Hematopoietic multipotent progenitor cell (in vitro differentiated cells): ENCODE data around the gene PSD. TPM values are rescaled to one million over a fixed set of nuclear protein-coding genes. Genes with fewer than 3 reads are reported as not detected.

Experiments
- DNase-seq, 3 donors: peaks; one replicate each; pipeline ENCODE4 v3.0.0-alpha.2; 2011 to 2015; ENCODE audit warnings: low read depth in 2 of 3, low spot score in 2 of 3
- total RNA-seq: library from RNA; depleted of rRNA; stranded (reverse); fragments of >200 nt; gene quantifications from one replicate; pipeline ENCODE4 v1.2.3, GENCODE V29; 2012

The PSD gene
- total RNA-seq, 1 donor, result 4.6 TPM

DNA sequence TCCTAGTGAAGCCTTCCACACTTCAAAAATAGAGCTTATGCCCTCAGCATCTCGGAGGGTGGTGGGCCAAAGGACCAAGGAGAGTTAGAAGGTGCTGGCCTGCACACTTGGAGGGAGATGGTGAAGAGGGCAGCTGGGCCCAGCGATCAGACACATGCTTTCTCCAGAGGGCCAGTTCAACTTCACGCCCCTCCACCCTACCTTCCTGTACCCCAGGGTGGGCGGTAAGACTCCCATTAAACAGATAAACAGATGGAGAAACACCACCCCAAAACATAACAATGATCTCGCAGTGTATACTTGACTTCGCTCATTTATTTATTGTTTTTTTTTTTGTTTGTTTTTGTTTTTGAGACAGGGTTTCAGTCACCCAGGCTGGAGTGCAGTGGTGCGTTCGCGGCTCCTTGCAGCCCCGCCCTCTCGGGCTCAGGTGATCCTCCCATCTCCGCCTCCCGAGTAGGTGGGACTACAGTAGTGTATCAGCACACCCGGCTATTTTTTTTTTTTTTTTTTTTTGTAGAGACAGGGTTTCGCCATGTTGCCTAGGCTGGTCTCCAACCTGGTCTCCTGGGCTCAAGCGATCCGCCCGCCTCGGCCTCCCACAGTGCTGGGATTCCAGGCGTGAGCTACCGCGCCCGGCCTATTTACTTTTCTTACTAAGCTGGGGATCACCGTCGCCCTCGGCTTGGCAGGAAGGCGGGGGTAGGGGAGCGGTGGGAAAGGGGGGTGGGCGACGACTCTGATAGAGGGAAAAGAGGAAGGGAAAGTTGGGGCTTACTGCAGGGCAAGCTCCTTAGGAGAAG is 30.9 kb upstream of the PSD start:
- DNase-seq, result peak in 2 of 3 donors; percentile 81 to 86

DNA sequence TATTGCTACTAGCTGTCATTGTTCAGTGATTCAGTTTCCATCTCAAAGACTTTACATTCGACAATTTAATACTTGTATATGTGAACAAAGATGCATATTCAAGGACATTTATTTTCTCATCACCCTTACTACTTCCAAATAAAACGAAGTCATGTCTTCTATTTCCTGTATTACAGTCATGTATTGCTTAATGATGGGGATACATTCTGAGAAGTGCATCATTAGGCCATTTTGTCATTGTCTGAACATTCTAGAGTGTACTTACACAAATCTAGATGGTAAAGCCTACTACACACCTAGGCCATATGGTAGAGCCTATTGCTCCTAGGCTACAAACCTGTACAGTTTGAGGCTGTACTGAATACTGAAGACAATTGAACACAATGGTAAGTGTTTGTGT is 26.3 kb upstream of the PSD start:
- no peak for DNase-seq

DNA sequence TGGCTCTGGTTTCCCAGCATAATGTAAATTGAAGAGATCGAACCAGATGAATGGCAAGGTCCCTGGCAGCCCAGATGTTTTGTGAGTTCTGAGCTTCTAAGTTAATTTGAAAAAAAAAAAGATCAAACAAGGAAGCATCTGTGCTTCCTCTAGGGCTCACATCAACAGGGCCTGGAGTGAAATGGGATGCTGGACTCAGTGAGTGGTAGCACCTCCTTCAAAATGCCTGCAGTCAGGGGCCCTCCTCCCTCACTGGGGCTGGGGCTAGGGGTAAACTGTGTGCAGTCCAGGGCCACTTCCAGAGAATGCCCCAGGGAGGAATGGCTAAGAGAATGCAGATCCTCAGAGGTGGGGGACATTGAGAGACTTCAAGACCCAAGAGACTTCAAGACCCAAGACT is 19.8 kb upstream of the PSD start:
- peak in 1 of 3 donors; percentile 52 for DNase-seq

DNA sequence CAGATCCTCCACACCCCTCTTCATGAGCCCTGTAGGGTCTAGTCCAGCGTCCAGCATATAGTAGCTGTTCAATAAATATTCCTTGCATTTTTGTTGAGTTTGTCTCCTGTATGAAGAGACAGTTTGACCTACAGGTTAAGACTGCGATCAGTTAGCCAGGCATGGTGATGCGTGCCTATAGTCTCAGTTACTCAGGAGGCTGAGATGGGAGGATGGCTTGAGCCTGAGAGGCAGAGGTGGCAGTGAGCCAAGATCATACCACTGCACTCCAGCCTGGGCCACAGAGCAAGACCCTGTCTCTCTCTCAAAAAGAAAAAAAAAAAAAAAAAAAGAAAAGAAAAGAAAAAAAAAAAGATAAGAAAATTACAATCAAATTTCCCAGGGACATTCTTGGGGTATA is 18.9 kb upstream of the PSD start:
- no peak for DNase-seq

DNA sequence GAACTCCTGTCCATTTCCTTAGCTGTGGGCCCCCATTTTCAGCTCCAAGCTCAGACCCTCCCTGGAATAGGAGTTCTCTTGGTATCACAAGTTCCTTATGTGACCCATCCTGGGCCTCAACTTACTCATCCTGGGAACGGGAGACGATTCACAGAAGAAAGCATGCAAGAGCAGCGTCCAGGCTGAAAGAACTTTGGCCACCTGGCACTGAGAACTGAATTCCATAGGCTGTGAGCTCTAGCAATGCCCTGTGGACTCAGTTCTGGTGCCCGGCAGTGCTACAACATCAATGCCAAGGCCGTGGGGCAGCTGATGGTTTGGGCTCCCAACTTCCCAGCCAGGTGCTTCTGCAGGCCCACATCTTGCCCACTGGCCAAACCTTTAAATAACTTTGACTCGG is 17.7 kb upstream of the PSD start:
- no peak for DNase-seq

DNA sequence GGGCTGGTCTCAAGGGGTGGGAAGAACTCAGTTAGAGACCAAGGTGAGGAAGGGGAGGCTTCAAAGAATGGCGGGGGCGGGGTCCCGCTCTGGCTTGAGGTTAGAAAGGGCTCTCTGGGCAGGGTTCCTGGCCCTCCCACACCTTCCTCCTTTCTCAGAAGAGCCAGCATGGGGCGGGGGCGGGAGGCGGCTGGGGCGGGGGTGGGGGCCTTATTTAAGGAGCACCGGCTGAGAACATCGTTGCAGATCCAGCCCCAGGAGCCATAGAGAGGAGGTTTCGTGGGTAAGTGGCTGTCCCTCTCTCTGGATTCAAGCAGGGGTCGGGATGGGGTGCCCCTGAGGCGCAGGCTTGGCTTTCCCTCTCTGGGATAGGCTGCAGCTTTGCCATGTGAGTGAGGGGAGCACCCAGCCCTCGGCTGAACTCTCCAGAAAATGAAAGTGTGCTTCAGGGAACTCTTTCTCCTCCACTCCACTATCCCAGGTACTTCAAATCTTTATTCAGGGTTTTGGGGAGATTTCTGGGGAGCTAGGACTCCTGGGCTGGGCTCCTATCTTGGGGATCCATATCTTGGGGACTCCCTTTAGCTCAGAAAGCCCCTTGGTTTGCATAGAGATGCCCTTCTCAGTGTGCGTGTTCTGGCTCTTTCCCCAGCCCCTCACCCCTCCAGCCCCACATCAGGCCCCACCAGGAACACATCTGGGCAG is 17.1 kb upstream of the PSD start:
- DNase-seq, result peak in 2 of 3 donors; percentile 53 to 56

DNA sequence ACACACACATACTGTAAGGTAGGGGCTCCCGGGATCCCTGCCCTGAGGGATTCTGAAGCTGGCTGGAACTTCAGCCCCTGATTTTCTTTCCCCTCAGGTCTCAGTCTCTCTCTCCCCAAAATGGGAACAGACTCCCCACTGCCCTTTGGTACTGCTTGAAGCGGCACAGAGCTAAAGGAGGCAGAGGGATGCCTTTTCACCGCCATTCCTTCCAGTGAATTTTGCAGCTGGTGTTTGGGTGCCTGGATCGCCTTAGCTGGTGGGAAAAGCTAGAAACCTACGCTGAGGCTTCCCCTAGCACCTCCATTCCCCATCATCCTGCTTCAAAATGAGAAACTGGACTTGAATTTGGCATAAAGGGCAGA is 16.5 kb upstream of the PSD start:
- no peak for DNase-seq

DNA sequence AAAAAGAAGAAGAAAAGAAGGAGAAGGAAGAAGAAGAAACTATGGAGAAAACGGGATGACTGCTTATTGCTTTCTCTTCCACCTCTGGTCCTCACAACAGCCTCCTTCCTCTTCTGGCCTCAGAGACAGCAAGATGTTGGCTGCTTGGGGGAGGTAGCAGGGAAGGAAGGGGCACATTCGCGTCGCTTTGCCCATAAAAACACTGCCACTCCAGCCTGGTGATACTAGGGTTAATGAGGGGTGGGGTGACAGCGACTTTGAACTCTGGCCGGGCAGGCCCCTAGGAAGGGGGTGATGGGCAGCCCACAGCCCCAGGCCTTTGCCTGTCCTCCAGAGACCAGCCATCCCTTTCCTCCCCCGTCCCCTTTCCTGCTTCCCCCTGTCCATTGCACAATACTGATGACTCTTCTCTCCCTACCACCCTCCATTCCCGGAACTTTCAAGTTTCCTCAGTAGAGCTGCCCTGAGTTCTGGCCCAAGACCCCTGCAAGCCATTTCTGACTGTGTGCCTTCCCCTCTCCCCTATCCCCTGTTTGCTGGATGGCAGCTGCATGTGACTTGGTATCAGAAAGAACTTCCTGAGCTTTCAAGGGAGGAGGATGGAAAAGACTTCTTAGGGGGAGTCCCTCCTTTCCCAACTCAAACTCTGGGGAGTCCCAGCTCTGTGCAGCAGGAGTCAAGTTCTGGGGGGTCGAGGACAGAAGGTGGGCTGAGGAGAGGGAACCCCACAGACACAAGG is 16.0 kb upstream of the PSD start:
- no peak for DNase-seq

DNA sequence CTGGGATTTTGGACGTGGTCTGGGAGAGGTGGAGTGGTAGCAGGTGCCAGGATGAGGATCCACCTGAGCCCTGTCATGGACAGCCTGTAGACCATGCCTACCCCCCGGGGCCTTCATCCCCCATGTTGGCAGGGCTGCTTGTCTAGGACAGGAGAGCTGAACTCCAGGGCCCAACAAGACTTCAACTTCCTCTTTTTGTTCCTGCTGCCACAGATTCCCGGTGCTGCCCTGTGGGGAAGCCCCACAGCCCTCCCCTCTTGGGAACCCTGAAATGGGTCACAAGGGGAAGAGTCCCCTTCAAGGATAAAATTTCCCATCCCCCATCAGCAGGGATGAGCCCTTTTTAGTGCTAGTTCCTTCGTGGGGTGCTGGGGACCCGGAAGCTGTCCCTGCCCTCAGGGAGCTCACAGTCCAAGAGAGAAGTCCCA is 15.0 kb upstream of the PSD start:
- peak in 1 of 3 donors; percentile 60 for DNase-seq

DNA sequence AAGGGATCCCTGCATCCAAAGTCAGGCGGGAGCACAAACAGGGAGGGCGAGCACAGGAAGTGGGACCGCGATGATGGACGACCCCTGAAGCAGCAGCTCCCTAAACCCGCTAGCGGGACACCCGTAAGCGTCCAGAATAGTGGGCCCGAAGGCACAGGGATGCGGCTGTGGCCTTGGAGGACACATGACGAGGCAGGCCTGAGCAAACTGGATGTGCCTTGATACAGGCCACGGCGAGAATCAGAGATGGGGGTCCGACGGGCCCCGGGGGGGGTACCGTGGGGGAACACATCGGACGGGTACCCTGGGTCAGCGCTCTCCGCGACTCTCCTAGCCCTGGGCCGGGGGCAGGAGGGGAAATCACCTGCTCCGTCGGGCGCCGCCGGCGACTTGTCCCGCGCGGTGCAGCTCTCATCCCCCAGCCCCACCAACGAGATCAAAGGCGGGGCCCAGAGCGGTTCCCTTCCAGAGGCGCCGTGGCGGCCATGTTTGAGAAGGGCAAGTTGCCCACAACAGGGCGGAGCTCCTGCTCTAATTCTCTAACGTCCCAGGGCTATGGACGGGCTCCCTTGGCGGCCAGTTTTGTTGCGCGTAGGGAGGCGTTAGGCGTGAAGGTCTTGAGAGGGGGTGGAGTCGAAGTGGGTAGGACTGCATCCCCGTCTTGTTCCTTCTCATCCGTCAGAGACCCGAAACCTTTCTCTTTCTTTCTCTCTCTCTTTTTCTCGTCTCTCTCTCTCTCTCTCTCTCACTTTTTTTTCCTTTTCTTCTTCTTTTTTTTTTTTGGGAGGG is 13.8 kb upstream of the PSD start, which contains the start of gene CUEDC2:
Gene CUEDC2 (minus strand): TSS at position 413 of the 789 bp plus-strand sequence. CDS start 7,386 bp downstream, outside the sequence.
- DNase-seq, result peak; percentile 83 to 98 (median 96)

DNA sequence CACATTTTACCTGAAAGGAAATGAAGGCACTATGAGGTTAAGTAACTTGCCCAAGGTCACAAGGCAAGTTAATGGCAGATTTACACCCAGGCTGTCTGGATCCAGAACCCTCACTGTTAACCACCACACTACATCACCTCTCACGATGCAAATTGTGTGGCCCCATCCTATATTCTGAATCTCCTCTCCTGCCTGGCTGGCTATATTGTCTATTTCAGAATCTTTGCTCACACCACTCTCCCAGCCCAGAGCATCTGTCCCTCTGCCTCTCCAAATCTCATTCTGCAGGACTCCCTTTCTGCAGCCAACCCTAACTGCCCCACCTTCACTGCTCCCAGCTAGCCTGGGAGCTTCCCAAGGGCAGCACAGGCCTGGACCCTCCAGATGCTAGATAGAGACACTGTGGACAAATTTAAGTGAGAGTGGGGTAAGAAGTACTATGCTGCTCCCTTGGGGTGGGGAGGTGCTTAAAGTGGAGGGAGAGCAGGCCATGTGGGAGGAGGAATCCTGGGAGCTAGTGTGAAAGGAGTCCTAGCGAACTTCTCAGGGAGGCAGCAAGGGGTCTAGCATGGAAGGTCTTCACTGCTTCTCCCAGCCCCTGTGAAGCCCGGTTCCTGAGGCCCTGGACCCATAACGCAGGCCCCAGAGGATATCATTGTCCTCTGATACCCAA is 13.0 kb upstream of the PSD start:
- no peak for DNase-seq

DNA sequence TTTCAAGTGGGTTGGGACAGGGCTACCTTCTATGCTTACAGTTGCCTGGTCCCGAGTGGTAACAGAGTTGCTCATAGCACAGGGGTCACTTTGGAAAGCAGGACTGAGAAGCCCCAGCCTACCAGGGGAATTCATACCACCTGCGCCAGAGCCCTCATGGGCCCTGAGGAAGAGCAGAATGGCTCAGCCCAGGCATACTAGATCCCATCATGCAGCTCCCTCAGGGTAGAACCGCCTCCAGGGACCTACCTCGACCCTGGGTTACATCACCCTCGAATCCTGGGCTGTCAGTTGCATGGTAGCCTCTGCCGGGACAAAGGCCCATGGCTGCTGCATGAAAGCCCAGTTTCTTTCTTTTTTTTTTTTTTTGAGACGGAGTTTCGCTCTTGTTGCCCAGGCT is 10.9 kb upstream of the PSD start:
- no peak for DNase-seq

DNA sequence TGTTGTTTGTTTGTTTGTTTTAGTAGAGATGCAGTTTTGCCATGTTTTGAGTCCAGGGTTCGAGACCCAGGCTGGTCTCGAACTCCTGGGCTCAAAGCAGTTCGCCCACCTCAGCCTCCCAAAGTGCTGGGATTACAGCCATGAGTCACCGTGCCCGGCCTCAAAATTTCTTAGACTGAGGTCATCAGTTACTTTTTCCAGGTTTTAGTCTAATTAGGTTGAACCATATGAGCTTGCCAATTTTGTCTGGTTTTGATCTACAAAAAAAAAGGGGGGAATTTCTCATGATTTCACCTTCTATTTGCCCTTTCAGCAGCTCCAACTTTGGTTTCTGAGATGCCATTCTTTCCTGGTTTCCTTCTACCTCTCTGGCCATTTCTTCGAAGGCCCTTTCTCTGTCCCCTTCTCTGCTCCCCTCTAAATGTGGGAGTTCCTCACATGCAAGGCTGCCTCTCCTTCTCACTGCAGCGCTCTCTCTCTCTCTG is 8.3 kb upstream of the PSD start:
- DNase-seq, result no peak

DNA sequence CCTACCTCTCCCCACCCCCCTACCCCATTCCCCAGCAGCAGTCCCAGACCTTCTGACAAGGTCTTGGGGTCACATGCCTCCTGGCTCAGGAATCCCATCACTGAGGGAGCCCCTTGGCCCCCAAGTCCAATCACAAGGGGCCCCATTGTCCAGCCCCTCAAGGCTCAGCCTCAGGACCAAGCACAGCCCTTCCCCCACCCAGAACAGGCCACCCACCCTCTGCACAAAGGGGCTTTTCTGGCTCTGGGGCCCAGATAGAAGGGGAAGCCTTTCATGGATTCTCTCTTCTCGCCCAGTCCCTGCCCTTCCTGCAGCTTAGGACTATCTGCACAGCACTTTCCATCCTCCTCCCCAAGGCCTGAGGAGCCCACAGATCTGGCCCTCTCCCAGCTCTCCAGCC is 6.9 kb upstream of the PSD start:
- DNase-seq, result no peak

DNA sequence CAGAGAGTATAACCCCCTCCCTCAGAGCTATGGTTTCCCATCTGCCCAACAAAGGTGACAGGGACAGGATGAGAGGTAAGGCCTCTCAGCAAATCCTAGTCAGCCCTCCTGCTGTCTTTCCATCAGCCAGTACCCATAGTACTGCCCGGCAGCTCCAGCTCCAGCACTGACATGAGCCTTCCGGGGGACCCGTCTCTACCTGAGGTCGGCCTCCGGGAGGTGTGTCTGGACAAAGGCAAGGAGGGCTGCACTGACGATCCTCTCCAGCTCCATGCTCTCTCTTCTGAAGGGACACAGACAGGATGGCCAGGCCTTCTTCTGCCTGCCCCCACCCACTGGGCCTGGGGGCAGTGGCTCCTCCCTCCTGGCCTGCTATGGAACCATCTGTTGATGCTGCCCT is 6.3 kb upstream of the PSD start:
- no peak for DNase-seq

DNA sequence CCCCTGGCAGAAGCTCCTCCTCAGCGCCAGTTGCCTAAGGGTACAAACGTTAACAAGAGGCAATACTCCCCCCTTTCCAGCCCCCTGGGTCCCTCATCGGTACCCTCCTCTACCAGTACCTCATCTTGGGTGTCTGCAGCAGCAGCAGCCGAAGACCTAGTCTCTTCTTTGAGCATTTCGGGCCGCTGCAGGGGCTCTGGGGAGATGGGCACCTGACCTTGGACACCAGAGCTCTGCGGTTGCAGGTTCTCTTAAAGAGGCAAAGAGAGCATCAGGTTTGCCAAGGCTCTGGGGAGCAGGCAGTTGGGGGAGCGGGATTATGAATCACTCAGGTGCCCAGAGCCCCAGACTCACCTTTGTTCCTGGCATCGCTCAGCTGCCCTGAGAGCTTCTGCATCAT is 5.6 kb upstream of the PSD start:
- no peak for DNase-seq

DNA sequence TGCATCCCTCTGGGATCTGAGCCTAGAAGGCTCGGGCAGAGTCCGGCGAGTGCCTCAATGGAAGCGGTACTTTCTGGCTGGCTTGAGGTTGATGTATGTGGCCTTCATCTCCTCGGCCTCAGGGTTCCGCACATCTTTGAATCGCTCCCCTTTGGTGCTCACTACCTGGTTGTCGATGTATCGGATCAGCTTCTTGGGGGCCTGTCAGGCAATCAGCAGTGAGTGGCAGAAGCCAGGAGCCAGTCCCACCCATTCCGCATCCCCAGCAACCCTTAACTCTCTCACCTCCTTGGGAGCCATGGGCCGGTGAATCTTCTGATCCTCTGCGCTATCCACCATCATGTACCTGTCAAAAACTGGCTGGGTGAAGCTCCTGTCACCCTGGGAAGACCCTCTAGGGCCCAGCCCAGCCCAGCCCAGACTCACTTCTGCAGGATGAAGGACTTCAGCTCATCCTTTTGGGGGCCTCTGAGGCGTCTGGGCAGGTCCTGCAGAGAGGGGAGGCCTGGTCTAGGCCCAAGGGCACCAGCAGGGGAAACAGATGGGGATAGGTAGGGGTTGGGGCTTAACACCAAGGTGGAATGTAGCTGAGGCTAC is 4.9 kb upstream of the PSD start:
- DNase-seq, result no peak

DNA sequence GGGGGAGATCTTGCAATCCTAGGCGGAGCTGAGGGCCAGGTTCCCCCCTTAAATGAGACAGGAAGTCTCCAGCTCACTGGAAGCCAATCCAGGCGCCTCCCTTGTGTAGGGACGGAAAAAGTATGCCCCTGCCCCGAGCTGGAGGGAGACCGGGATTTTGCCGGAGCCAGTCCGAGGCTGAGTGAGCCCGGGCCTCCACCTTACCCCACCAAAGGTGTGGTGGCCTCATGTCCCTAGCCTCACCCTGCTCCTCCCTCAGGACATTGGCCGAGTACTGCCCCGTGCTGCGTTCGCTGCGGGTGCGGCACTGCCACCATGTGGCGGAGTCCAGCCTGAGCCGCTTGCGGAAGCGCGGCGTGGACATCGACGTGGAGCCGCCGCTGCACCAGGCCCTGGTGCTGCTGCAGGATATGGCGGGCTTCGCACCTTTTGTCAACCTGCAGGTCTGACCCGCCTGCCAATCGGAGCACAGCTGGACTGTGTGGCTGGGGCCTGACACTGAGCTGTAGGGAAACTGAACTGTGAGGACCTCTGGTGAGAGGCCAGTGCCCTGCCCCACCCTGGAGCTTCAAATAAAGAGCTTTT is 4.1 kb upstream of the PSD start:
- DNase-seq, result peak in 2 of 3 donors; percentile 56 to 67
